ENCODE measurements around the gene CARTPT. TPM values are rescaled to one million over a fixed set of nuclear protein-coding genes. Genes with fewer than 3 reads are reported as not detected.

Gene CARTPT
- total RNA-seq, 1 donor from 2014 or later, result not detected

DNA sequence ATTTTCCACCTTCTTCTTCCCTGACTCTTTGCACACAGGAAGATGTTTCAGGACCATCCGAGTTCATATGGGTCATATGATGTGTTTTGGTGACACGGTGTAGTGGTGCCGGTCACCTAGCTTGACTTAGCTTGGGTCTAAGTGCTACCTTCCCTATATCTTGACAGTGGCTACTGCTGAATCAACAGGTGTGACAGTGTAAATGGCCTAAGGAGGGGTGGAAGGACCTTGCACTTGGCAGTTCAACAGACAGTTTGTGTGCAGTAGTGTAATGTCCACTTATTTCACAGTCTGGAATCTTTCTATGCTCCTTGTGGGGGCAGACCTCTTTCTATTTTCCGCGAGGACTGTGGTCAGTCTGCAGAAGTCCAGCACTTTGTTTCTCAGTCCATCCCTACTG lies 43.8 kb downstream of the CARTPT start:
- no peaks in the 10 kb centered on the region for H3K36me3 Mint-ChIP-seq (ENCODE audit: unreplicated experiment)
- no peak overlapping the region for H3K27ac Mint-ChIP-seq (ENCODE audit: unreplicated experiment)
- H3K9me3 Mint-ChIP-seq (ENCODE audit: unreplicated experiment), result peaks cover 5% of the 10 kb centered on the region
- TF ChIP-seq, protein P1, sequence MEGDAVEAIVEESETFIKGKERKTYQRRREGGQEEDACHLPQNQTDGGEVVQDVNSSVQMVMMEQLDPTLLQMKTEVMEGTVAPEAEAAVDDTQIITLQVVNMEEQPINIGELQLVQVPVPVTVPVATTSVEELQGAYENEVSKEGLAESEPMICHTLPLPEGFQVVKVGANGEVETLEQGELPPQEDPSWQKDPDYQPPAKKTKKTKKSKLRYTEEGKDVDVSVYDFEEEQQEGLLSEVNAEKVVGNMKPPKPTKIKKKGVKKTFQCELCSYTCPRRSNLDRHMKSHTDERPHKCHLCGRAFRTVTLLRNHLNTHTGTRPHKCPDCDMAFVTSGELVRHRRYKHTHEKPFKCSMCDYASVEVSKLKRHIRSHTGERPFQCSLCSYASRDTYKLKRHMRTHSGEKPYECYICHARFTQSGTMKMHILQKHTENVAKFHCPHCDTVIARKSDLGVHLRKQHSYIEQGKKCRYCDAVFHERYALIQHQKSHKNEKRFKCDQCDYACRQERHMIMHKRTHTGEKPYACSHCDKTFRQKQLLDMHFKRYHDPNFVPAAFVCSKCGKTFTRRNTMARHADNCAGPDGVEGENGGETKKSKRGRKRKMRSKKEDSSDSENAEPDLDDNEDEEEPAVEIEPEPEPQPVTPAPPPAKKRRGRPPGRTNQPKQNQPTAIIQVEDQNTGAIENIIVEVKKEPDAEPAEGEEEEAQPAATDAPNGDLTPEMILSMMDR (IDR thresholded peaks at IDR 0.05; ENCODE audit: partially characterized antibody, unreplicated experiment), result no peak
- no peaks in the 10 kb centered on the region for H3K4me1 Mint-ChIP-seq (ENCODE audit: low read depth, unreplicated experiment)
- H3K4me3 Mint-ChIP-seq (ENCODE audit: unreplicated experiment), result no peak overlapping the region
- DNase-seq, result no peak
- H3K27me3 Mint-ChIP-seq (ENCODE audit: unreplicated experiment), result no peaks in the 10 kb centered on the region

DNA sequence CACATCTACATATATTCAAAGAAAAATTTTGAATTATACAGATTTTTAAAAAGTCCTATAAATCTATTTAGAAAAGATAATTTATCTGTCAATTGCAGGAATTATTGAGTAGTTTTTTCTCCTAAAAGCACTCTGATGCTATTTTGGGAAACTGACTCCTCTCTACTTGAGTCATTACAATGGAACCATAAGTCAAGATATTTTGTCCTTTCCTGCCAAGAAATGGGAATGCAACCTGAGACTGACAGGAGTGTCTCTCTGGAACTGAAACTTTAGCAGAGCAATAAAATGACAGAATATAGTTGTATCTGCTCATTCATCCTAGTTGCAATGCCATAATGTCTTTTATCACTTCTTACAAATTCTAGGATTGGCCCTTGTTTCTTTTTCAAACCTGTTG lies 48.6 kb downstream of the CARTPT start:
- TF ChIP-seq, protein P1 (IDR thresholded peaks at IDR 0.05; ENCODE audit: partially characterized antibody, unreplicated experiment), result no peak
- Mint-ChIP-seq H3K4me3 (ENCODE audit: unreplicated experiment) (no peak overlapping the region), H3K27ac (ENCODE audit: unreplicated experiment) (no peak overlapping the region), H3K36me3 (ENCODE audit: unreplicated experiment) (no peaks in the 10 kb centered on the region), H3K27me3 (ENCODE audit: unreplicated experiment) (no peaks in the 10 kb centered on the region), H3K4me1 (ENCODE audit: low read depth, unreplicated experiment) (no peaks in the 10 kb centered on the region), H3K9me3 (ENCODE audit: unreplicated experiment) (peaks cover 2% of the 10 kb centered on the region)
- DNase-seq, result no peak

DNA sequence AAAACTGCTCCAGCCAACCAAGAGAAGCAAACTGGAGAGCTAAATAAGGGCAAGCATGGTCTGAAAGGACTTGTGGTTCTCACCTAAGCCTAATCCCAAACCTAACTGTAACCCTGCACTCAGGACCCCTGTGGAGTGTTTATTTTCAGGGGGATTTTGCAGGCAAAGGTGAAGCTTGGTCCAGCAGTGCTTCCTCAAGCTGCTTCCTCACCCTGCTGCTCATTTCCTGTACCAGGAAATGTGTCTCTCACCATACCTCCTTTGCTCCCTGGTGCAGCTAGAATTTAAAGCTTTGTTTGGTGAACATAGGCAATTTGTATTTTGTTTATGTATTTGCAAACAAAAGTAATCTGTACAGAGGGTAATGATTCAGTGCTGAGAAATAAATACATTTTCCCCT lies 50.2 kb downstream of the CARTPT start:
- Mint-ChIP-seq H3K36me3 (ENCODE audit: unreplicated experiment) (no peaks in the 10 kb centered on the region), H3K4me3 (ENCODE audit: unreplicated experiment) (no peak overlapping the region), H3K27ac (ENCODE audit: unreplicated experiment) (no peak overlapping the region), H3K4me1 (ENCODE audit: low read depth, unreplicated experiment) (peaks cover 2% of the 10 kb centered on the region), H3K9me3 (ENCODE audit: unreplicated experiment) (peaks cover 2% of the 10 kb centered on the region), H3K27me3 (ENCODE audit: unreplicated experiment) (no peaks in the 10 kb centered on the region)
- TF ChIP-seq, protein P1 (IDR thresholded peaks at IDR 0.05; ENCODE audit: partially characterized antibody, unreplicated experiment), result no peak
- no peak for DNase-seq

DNA sequence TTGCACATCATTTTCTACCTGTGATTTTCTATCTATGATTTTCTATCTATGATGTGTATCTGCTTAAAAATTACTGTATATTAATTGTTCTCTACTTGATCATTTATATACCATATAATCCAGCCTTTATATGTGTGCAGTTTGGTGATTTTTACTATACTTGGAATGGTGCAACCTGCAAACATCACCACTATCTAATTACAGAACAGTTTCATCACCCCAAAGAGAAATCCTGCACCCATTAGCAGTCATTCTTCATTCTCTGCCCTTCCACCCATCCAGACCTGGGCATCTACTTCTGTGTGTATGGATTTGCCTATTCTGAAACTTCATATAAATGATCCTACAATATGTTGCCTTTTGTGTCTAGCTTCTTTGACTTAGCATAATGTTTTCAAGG lies 51.3 kb downstream of the CARTPT start:
- no peak overlapping the region for H3K4me3 Mint-ChIP-seq (ENCODE audit: unreplicated experiment)
- H3K36me3 Mint-ChIP-seq (ENCODE audit: unreplicated experiment), result no peaks in the 10 kb centered on the region
- H3K27ac Mint-ChIP-seq (ENCODE audit: unreplicated experiment), result no peak overlapping the region
- H3K27me3 Mint-ChIP-seq (ENCODE audit: unreplicated experiment), result no peaks in the 10 kb centered on the region
- no peaks in the 10 kb centered on the region for H3K9me3 Mint-ChIP-seq (ENCODE audit: unreplicated experiment)
- H3K4me1 Mint-ChIP-seq (ENCODE audit: low read depth, unreplicated experiment), result peaks cover 2% of the 10 kb centered on the region
- DNase-seq, result no peak
- TF ChIP-seq, protein P1 (IDR thresholded peaks at IDR 0.05; ENCODE audit: partially characterized antibody, unreplicated experiment), result no peak

Other genes with a start within 250 kb of the CARTPT start
- gene MCCC2, start 131.9 kb upstream of the CARTPT start, total RNA-seq (ENCODE audit: unreplicated experiment), result 17.3 TPM

Measured in glutamatergic neuron (in vitro differentiated cells).